ENCODE results near the gene MICU2. TPM values are rescaled to one million over a fixed set of nuclear protein-coding genes. Genes with fewer than 3 reads are reported as not detected.

MICU2 gene
- total and polyA plus RNA-seq, 4 donors: 64.6 to 80.1 (median 71.9) TPM

DNA sequence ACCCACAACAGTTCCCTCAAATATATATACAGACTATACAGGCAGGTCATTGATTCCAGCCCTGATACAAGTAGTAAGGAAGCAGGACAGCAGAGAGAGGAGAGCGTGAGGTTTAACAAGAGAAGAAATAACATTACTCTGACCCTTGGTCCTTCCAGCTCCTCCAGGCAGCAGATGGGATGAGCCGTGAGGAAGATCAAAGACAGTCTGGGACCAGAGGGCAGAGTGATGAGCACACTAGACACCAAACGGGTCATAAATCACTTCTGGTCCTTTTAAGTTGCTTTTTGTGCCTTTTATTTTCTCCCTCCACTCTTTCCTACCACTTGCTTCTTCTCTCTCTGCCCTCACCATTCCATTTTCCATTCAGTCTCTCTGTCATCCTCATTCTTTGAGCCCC, 16.9 kb upstream of the MICU2 start:
- Histone ChIP-seq H3K27me3 (ENCODE audit: control insufficient read depth, insufficient read depth, low read length) (no peaks in the 10 kb centered on the region), H3K4me3 (ENCODE audit: low read depth, low read length) (no peak overlapping the region), H3K9me3 (ENCODE audit: control insufficient read depth, insufficient read depth, low read length) (no peaks in the 10 kb centered on the region), H3K27ac (ENCODE audit: low read depth, low read length) (no peak overlapping the region), H3K4me1 (ENCODE audit: control insufficient read depth, insufficient read depth, low read length) (no peaks in the 10 kb centered on the region), H3K36me3 (ENCODE audit: control insufficient read depth, insufficient read depth, low read length) (no peaks in the 10 kb centered on the region)
- no peak for DNase-seq (ENCODE audit: low read depth in 4 of 6, low spot score in 6 of 6)
- 19% methylated on average over 2 of the region's 3 CpGs for WGBS (ENCODE audit: insufficient coverage)

GRCh38 chr13:21619633-21620220, 15.8 kb upstream of the MICU2 start:
- H3K27ac ChIP-seq (ENCODE audit: low read depth, low read length): no peak overlapping the region
- no peaks in the 10 kb centered on the region for H3K9me3 ChIP-seq (ENCODE audit: control insufficient read depth, insufficient read depth, low read length)
- 80% methylated on average over 2 of the region's 3 CpGs for WGBS (ENCODE audit: insufficient coverage)
- DNase-seq (ENCODE audit: low read depth in 4 of 6, low spot score in 6 of 6): no peak
- H3K4me3 ChIP-seq (ENCODE audit: low read depth, low read length): no peak overlapping the region
- no peaks in the 10 kb centered on the region for H3K36me3 ChIP-seq (ENCODE audit: control insufficient read depth, insufficient read depth, low read length)
- H3K27me3 ChIP-seq (ENCODE audit: control insufficient read depth, insufficient read depth, low read length): no peaks in the 10 kb centered on the region
- no peaks in the 10 kb centered on the region for H3K4me1 ChIP-seq (ENCODE audit: control insufficient read depth, insufficient read depth, low read length)

DNA sequence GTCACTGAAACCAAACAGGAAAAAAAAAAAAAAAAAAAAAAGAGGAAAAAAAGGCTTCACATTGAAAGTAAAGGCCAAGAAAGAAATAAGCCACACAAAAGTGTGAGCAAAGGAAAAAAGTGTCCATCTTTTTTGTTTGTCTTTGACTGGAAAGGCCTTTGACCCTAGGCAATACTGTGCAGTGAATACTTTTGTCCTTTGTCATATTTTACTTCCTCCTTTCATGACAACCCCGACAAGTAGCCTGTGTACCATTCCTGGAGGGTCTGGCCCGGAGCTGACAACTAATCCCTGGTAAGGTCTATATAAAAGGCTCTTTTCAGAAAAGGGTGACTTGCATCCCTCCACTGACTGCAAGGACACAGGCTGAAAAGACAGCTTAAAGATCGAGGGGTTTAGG, 12.9 kb upstream of the MICU2 start:
- Histone ChIP-seq H3K4me1 (ENCODE audit: control insufficient read depth, insufficient read depth, low read length) (no peaks in the 10 kb centered on the region), H3K27ac (ENCODE audit: low read depth, low read length) (no peak overlapping the region), H3K4me3 (ENCODE audit: low read depth, low read length) (no peak overlapping the region), H3K27me3 (ENCODE audit: control insufficient read depth, insufficient read depth, low read length) (no peaks in the 10 kb centered on the region), H3K36me3 (ENCODE audit: control insufficient read depth, insufficient read depth, low read length) (no peaks in the 10 kb centered on the region), H3K9me3 (ENCODE audit: control insufficient read depth, insufficient read depth, low read length) (no peaks in the 10 kb centered on the region)
- no peak for DNase-seq (ENCODE audit: low read depth in 4 of 6, low spot score in 6 of 6)
- 25% methylated on average over 2 of the region's 3 CpGs for WGBS (ENCODE audit: insufficient coverage)

- no CpG with 5 or more reads among the region's 5 CpGs for WGBS (ENCODE audit: insufficient coverage)
Measured at GRCh38 chr13:21616205-21616866, 12.4 kb upstream of the MICU2 start.

GRCh38 chr13:21615427-21615826, 11.5 kb upstream of the MICU2 start:
- H3K36me3 ChIP-seq (ENCODE audit: control insufficient read depth, insufficient read depth, low read length): no peaks in the 10 kb centered on the region
- no peaks in the 10 kb centered on the region for H3K27me3 ChIP-seq (ENCODE audit: control insufficient read depth, insufficient read depth, low read length)
- H3K4me3 ChIP-seq (ENCODE audit: low read depth, low read length): no peak overlapping the region
- DNase-seq (ENCODE audit: low read depth in 4 of 6, low spot score in 6 of 6): no peak
- H3K4me1 ChIP-seq (ENCODE audit: control insufficient read depth, insufficient read depth, low read length): no peaks in the 10 kb centered on the region
- H3K27ac ChIP-seq (ENCODE audit: low read depth, low read length): no peak overlapping the region
- WGBS (ENCODE audit: insufficient coverage): 60% methylated on average over 1 of the region's 2 CpGs
- H3K9me3 ChIP-seq (ENCODE audit: control insufficient read depth, insufficient read depth, low read length): no peaks in the 10 kb centered on the region

More at GRCh38 chr13:21616205-21616866, 12.4 kb upstream of the MICU2 start:
- DNase-seq (ENCODE audit: low read depth in 4 of 6, low spot score in 6 of 6): peak in 1 of 6 donors; percentile 24
- H3K27ac ChIP-seq (ENCODE audit: low read depth, low read length): no peak overlapping the region
- H3K4me1 ChIP-seq (ENCODE audit: control insufficient read depth, insufficient read depth, low read length): no peaks in the 10 kb centered on the region
- H3K4me3 ChIP-seq (ENCODE audit: low read depth, low read length): no peak overlapping the region
- H3K9me3 ChIP-seq (ENCODE audit: control insufficient read depth, insufficient read depth, low read length): no peaks in the 10 kb centered on the region
- H3K27me3 ChIP-seq (ENCODE audit: control insufficient read depth, insufficient read depth, low read length): no peaks in the 10 kb centered on the region
- H3K36me3 ChIP-seq (ENCODE audit: control insufficient read depth, insufficient read depth, low read length): no peaks in the 10 kb centered on the region

- H3K4me3 ChIP-seq (ENCODE audit: low read depth, low read length): no peak overlapping the region
- 79% methylated on average over 3 of the region's 4 CpGs for WGBS (ENCODE audit: insufficient coverage)
- H3K27me3 ChIP-seq (ENCODE audit: control insufficient read depth, insufficient read depth, low read length): no peaks in the 10 kb centered on the region
- no peak overlapping the region for H3K27ac ChIP-seq (ENCODE audit: low read depth, low read length)
- no peaks in the 10 kb centered on the region for H3K9me3 ChIP-seq (ENCODE audit: control insufficient read depth, insufficient read depth, low read length)
- H3K36me3 ChIP-seq (ENCODE audit: control insufficient read depth, insufficient read depth, low read length): no peaks in the 10 kb centered on the region
- peaks cover 5% of the 10 kb centered on the region for H3K4me1 ChIP-seq (ENCODE audit: control insufficient read depth, insufficient read depth, low read length)
- no peak for DNase-seq (ENCODE audit: low read depth in 4 of 6, low spot score in 6 of 6)
Measured at GRCh38 chr13:21613791-21614190, 9.8 kb upstream of the MICU2 start.

DNA sequence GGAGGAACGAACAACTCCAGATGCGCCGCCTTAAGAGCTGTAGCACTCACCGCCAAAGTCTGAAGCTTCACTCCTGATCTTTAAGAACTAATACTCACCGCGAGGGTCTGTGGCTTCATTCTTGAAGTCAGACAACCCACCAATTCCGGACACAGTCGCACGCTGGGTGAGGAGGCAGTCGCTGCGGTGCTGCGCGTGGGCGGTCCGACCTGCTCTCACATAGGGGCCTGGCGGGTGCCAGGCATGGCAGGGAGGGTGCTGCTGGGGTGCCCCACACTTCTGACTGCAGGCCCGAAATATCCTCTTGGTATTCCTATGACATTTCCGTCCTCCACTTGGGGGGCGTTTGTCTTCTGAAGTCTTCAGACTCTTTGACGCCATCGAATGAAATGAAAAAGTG, 7.4 kb upstream of the MICU2 start:
- DNase-seq (ENCODE audit: low read depth in 4 of 6, low spot score in 6 of 6): no peak
- H3K4me3 ChIP-seq (ENCODE audit: low read depth, low read length): no peak overlapping the region
- WGBS (ENCODE audit: insufficient coverage): 97% methylated on average over 21 of the region's 21 CpGs
- H3K36me3 ChIP-seq (ENCODE audit: control insufficient read depth, insufficient read depth, low read length): no peaks in the 10 kb centered on the region
- no peaks in the 10 kb centered on the region for H3K27me3 ChIP-seq (ENCODE audit: control insufficient read depth, insufficient read depth, low read length)
- no peak overlapping the region for H3K27ac ChIP-seq (ENCODE audit: low read depth, low read length)
- H3K9me3 ChIP-seq (ENCODE audit: control insufficient read depth, insufficient read depth, low read length): no peaks in the 10 kb centered on the region
- peaks cover 5% of the 10 kb centered on the region for H3K4me1 ChIP-seq (ENCODE audit: control insufficient read depth, insufficient read depth, low read length)

GRCh38 chr13:21610687-21611086, 6.7 kb upstream of the MICU2 start:
- WGBS (ENCODE audit: insufficient coverage): 97% methylated on average over 12 of the region's 12 CpGs
- no peak for DNase-seq (ENCODE audit: low read depth in 4 of 6, low spot score in 6 of 6)
- peaks cover 5% of the 10 kb centered on the region for H3K4me1 ChIP-seq (ENCODE audit: control insufficient read depth, insufficient read depth, low read length)

GRCh38 chr13:21608961-21609360, 5.0 kb upstream of the MICU2 start:
- peaks cover 5% of the 10 kb centered on the region for H3K4me1 ChIP-seq (ENCODE audit: control insufficient read depth, insufficient read depth, low read length)
- no peak overlapping the region for H3K27ac ChIP-seq (ENCODE audit: low read depth, low read length)
- no peak overlapping the region for H3K4me3 ChIP-seq (ENCODE audit: low read depth, low read length)
- no peaks in the 10 kb centered on the region for H3K36me3 ChIP-seq (ENCODE audit: control insufficient read depth, insufficient read depth, low read length)
- WGBS (ENCODE audit: insufficient coverage): 100% methylated on average over 1 of the region's 4 CpGs
- H3K9me3 ChIP-seq (ENCODE audit: control insufficient read depth, insufficient read depth, low read length): no peaks in the 10 kb centered on the region
- DNase-seq (ENCODE audit: low read depth in 4 of 6, low spot score in 6 of 6): no peak
- H3K27me3 ChIP-seq (ENCODE audit: control insufficient read depth, insufficient read depth, low read length): no peaks in the 10 kb centered on the region

More at GRCh38 chr13:21610687-21611086, 6.7 kb upstream of the MICU2 start:
- no peaks in the 10 kb centered on the region for H3K9me3 ChIP-seq (ENCODE audit: control insufficient read depth, insufficient read depth, low read length)
- no peak overlapping the region for H3K27ac ChIP-seq (ENCODE audit: low read depth, low read length)
- H3K36me3 ChIP-seq (ENCODE audit: control insufficient read depth, insufficient read depth, low read length): no peaks in the 10 kb centered on the region
- H3K27me3 ChIP-seq (ENCODE audit: control insufficient read depth, insufficient read depth, low read length): no peaks in the 10 kb centered on the region
- no peak overlapping the region for H3K4me3 ChIP-seq (ENCODE audit: low read depth, low read length)

DNA sequence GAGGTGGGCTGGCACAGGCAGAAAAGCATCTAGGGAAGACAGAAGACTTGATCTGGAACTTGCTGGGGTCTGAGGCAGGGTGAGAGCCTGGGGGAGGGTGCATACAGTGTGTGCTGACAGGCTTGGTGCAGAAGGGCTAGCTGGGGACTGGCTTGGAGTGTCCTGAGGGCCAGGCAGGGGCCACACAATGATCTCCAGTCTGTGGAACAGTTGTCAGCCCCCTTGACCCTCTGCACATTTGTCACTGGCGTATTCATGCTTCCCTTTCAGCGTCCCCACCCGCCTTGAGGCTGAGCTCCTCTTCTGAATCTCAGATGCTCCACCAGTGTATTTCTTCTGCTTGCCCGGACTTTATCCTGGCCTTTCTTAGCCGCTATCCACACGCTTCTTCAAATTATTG, 2.8 kb upstream of the MICU2 start:
- Histone ChIP-seq H3K4me1 (ENCODE audit: control insufficient read depth, insufficient read depth, low read length) (peaks cover 9% of the 10 kb centered on the region), H3K36me3 (ENCODE audit: control insufficient read depth, insufficient read depth, low read length) (peaks cover 4% of the 10 kb centered on the region), H3K27me3 (ENCODE audit: control insufficient read depth, insufficient read depth, low read length) (no peaks in the 10 kb centered on the region), H3K4me3 (ENCODE audit: low read depth, low read length) (no peak overlapping the region), H3K27ac (ENCODE audit: low read depth, low read length) (no peak overlapping the region), H3K9me3 (ENCODE audit: control insufficient read depth, insufficient read depth, low read length) (no peaks in the 10 kb centered on the region)
- 34% methylated on average over 6 of the region's 6 CpGs for WGBS (ENCODE audit: insufficient coverage)
- no peak for DNase-seq (ENCODE audit: low read depth in 4 of 6, low spot score in 6 of 6)
